K562 (cell line): ENCODE data around the gene HDLBP. TPM values are rescaled to one million over a fixed set of nuclear protein-coding genes. Genes with fewer than 3 reads are reported as not detected.
A peak's percentile ranks its signal among the peaks of the same experiment; 100 is the strongest.

ENCODE experiments used
- BRCA1 ChIP-seq, 2 experiments: fragments of 450-650 bp in 1 of 2; sonication (generic) in 1 of 2; formaldehyde crosslinking in 1 of 2; IDR thresholded peaks; 2 replicates each; pipeline versions ENCODE4 v1.5.0 to v1.6.1; 2017 to 2020; ENCODE audit warnings: mild to moderate bottlenecking in 1 of 2, missing genetic modification reagents in 1 of 2
- C11orf30 ChIP-seq: fragments of 450-650 bp; IDR thresholded peaks from 2 replicates; pipeline ENCODE4 v1.6.1; 2016; ENCODE audit warnings: low read depth, mild to moderate bottlenecking
- DNMT1 ChIP-seq: fragments of 450-650 bp; IDR thresholded peaks from 2 replicates; pipeline ENCODE4 v1.6.1; 2016; ENCODE audit warnings: antibody characterized with exemption, mild to moderate bottlenecking
- ELF2 ChIP-seq: fragments of 250-450 bp; sonication (Bioruptor Pico); IDR thresholded peaks from 2 replicates; pipeline ENCODE4 v1.5.0; 2021; ENCODE audit warnings: mild to moderate bottlenecking
- ELK3 ChIP-seq: fragments of 450-650 bp; formaldehyde crosslinking; IDR thresholded peaks from 2 replicates; pipeline ENCODE4 v1.4.0; 2020; ENCODE audit warnings: mild to moderate bottlenecking
- ERF ChIP-seq: fragments of 450-650 bp; formaldehyde crosslinking; IDR thresholded peaks from 2 replicates; pipeline ENCODE4 v1.4.0; 2020; ENCODE audit warnings: mild to moderate bottlenecking, mixed read lengths
- HNRNPL ChIP-seq: fragments of 200-400 bp; formaldehyde crosslinking; IDR thresholded peaks from 2 replicates; pipeline ENCODE4 v1.6.1; 2017; ENCODE audit warnings: low read depth, mild to moderate bottlenecking, low read length
- ID3 ChIP-seq, 2 experiments: fragments of 250-450 bp in 1 of 2; fragments of 450-650 bp in 1 of 2; sonication (Bioruptor Pico) in 1 of 2; IDR thresholded peaks; 2 replicates each; pipeline versions ENCODE4 v1.6.1 to v1.8.0; 2016 to 2021; ENCODE audit warnings: mild to moderate bottlenecking in 2 of 2, moderate library complexity in 2 of 2, missing compliant biosample characterization in 1 of 2, missing genetic modification characterization in 1 of 2
- MYBL2 ChIP-seq, 2 experiments: fragments of 450-650 bp in 1 of 2; sonication (generic) in 1 of 2; formaldehyde crosslinking in 1 of 2; IDR thresholded peaks; 2 replicates each; pipeline versions ENCODE4 v1.6.1 to v1.8.1; 2017 to 2022; ENCODE audit warnings: borderline replicate concordance in 1 of 2, inconsistent platforms in 1 of 2, low read depth in 1 of 2, mild to moderate bottlenecking in 1 of 2, missing genetic modification reagents in 1 of 2, moderate library complexity in 1 of 2
- NR0B1 ChIP-seq: fragments of 450-650 bp; IDR thresholded peaks from one replicate; pipeline ENCODE4 v1.6.1; 2018; ENCODE audit warnings: mild to moderate bottlenecking, moderate library complexity; ENCODE audit not compliant: partially characterized antibody
- PHTF2 ChIP-seq: fragments of 250-450 bp; sonication (Bioruptor Pico); IDR thresholded peaks from 2 replicates; pipeline ENCODE4 v1.5.0; 2021; ENCODE audit warnings: mild to moderate bottlenecking
- SIN3B ChIP-seq: fragments of 450-650 bp; IDR thresholded peaks from 2 replicates; pipeline ENCODE4 v1.6.1; 2017; ENCODE audit warnings: low read depth, mild to moderate bottlenecking, moderate library complexity
- SNIP1 ChIP-seq: fragments of 450-650 bp; IDR thresholded peaks from 2 replicates; pipeline ENCODE4 v1.7.1; 2017; ENCODE audit warnings: low read depth, mild to moderate bottlenecking
- SP1 ChIP-seq: sonication (generic); formaldehyde crosslinking; IDR thresholded peaks from 2 replicates; pipeline ENCODE4 v1.8.1; 2022; ENCODE audit warnings: mild to moderate bottlenecking, missing genetic modification reagents
- THAP12 ChIP-seq: fragments of 250-450 bp; sonication (Bioruptor Pico); IDR thresholded peaks from 2 replicates; pipeline ENCODE4 v1.9.0; 2021; ENCODE audit warnings: mild to moderate bottlenecking, inconsistent platforms
- ZBTB5 ChIP-seq: fragments of 450-650 bp; IDR thresholded peaks from 2 replicates; pipeline ENCODE4 v1.6.1; 2017; ENCODE audit warnings: antibody characterized with exemption
- ZEB2 ChIP-seq: fragments of 450-650 bp; IDR thresholded peaks from 2 replicates; pipeline ENCODE4 v1.6.1; 2016
- ZNF124 ChIP-seq: sonication (generic); formaldehyde crosslinking; IDR thresholded peaks from 2 replicates; pipeline ENCODE4 v1.8.1; 2022; ENCODE audit warnings: missing genetic modification reagents
- ZNF408 ChIP-seq: fragments of 250-450 bp; sonication (Bioruptor Pico); IDR thresholded peaks from 2 replicates; pipeline ENCODE4 v1.4.0; 2020; ENCODE audit warnings: low read depth, mild to moderate bottlenecking, moderate library complexity
- polyA plus RNA-seq, 8 experiments: library from polyadenylated mRNA; depleted of rRNA in 4 of 8; stranded (reverse) in 5 of 8; unstranded in 3 of 8; fragments of >200 nt; fragmentation: Nextera tagmentation in 2 of 8; fragmentation: Illumina TruSeq in 1 of 8; extraction: Ambion mirVana in 2 of 8; extraction: Trizol in 1 of 8; gene quantifications; 2 replicates each; pipeline versions ENCODE4 v1.2.1 to v1.2.3, GENCODE V29; 2011 to 2014; ENCODE audit warnings: inconsistent platforms in 1 of 8, missing spikeins in 1 of 8
- total RNA-seq, 7 experiments: library from RNA; depleted of rRNA in 6 of 7; stranded (reverse); fragments of >200 nt in 6 of 7; fragmentation: Illumina TruSeq in 2 of 7; extraction: Trizol in 2 of 7; gene quantifications; 2 replicates each; pipeline versions ENCODE4 v1.2.1 to v1.2.3, GENCODE V29; 2011 to 2021; ENCODE audit warnings: low replicate concordance in 1 of 7

HDLBP gene
- total and polyA plus RNA-seq, 9 of the 15 experiments (the other 6 are each of a cell fraction or from before 2014, with no cell fraction given) = 24.4 to 378 (median 146) TPM

- TF ChIP-seq PHTF2 (no peak), SP1 (CRISPR knock-in tag) (no peak), THAP12 (no peak), ZBTB5 (no peak), SNIP1 (no peak), HNRNPL (peak; percentile 70; the same call in 1 of the 2 replicates), ID3 (CRISPR knock-in tag; IDR thresholded peaks at IDR 0.05) (no peak), ID3 (tag; IDR thresholded peaks at IDR 0.05) (no peak), BRCA1 (IDR thresholded peaks at IDR 0.05) (no peak), BRCA1 (CRISPR knock-in tag; IDR thresholded peaks at IDR 0.05) (no peak), SIN3B (no peak), MYBL2 (IDR thresholded peaks at IDR 0.05; ENCODE audit: low read depth) (no peak), MYBL2 (CRISPR knock-in tag; IDR thresholded peaks at IDR 0.05; ENCODE audit: borderline replicate concordance) (no peak), DNMT1 (no peak), ELK3 (CRISPR knock-in tag) (no peak), C11orf30 (peak; percentile 51; the same call in 1 of the 2 replicates), ERF (CRISPR knock-in tag) (no peak), ZEB2 (no peak), ELF2 (CRISPR knock-in tag) (no peak), ZNF408 (CRISPR knock-in tag) (no peak), ZNF124 (CRISPR knock-in tag) (no peak), NR0B1 (no peak)
Measured at GRCh38 chr2:241354668-241355658, 39.5 kb upstream of the HDLBP start (continued).
